DND-41 (cell line): ENCODE data around the gene JDP2.

Experiments
- ATAC-seq: fragments of 200-7000 bp; cut with Tn5 transposase; 3 replicates; pipeline ENCODE4 v1.9.1; 2021; ENCODE audit warnings: low read depth; ENCODE audit not compliant: insufficient read depth
- DNase-seq: peaks from one replicate; pipeline ENCODE4 v3.0.0-alpha.2; 2020
- H2AFZ ChIP-seq: 2 replicates; pipeline ENCODE4 v1.6.0; 2012; ENCODE audit warnings: low read depth, low read length
- H3K27ac ChIP-seq: 2 replicates; pipeline ENCODE4 v1.5.1; 2012; ENCODE audit warnings: low read length, inconsistent platforms
- H3K27me3 ChIP-seq: fragments of 200-600 bp; sonication (generic); 2 replicates; pipeline ENCODE4 v1.6.0; 2012; ENCODE audit warnings: low read length, mild to moderate bottlenecking, inconsistent platforms; ENCODE audit not compliant: insufficient read depth, poor library complexity
- H3K36me3 ChIP-seq: 2 replicates; pipeline ENCODE4 v1.5.1; 2012; ENCODE audit warnings: low read length, inconsistent platforms; ENCODE audit not compliant: insufficient read depth
- H3K4me1 ChIP-seq: 2 replicates; pipeline ENCODE4 v1.5.1; 2012; ENCODE audit warnings: mild to moderate bottlenecking, low read length; ENCODE audit not compliant: insufficient read depth
- H3K4me2 ChIP-seq: 2 replicates; pipeline ENCODE4 v1.6.0; 2012; ENCODE audit warnings: mild to moderate bottlenecking, moderate library complexity, low read length, inconsistent platforms; ENCODE audit not compliant: insufficient read depth
- H3K4me3 ChIP-seq, 2 experiments: fragments of 200-600 bp in 1 of 2; shearing (Covaris generic) in 1 of 2; 2 replicates each; pipeline ENCODE4 v1.5.1; 2012 to 2016; ENCODE audit warnings: inconsistent platforms in 2 of 2, low read length in 2 of 2, mild to moderate bottlenecking in 2 of 2, low read depth in 1 of 2, moderate library complexity in 1 of 2
- H3K79me2 ChIP-seq: 2 replicates; pipeline ENCODE4 v1.6.0; 2012; ENCODE audit warnings: low read length, inconsistent platforms; ENCODE audit not compliant: insufficient read depth
- H3K9ac ChIP-seq: 2 replicates; pipeline ENCODE4 v1.6.0; 2012; ENCODE audit warnings: low read depth, mild to moderate bottlenecking, inconsistent platforms, low read length, moderate library complexity
- H3K9me3 ChIP-seq: 2 replicates; pipeline ENCODE4 v1.5.1; 2012; ENCODE audit warnings: low read length, moderate library complexity, mild to moderate bottlenecking, inconsistent platforms; ENCODE audit not compliant: insufficient read depth, severe bottlenecking
- H4K20me1 ChIP-seq: 2 replicates; pipeline ENCODE4 v1.6.0; 2012; ENCODE audit warnings: low read length; ENCODE audit not compliant: insufficient read depth
- EZH2 ChIP-seq: IDR thresholded peaks from 3 replicates; pipeline ENCODE4 v1.6.1; 2012; ENCODE audit warnings: borderline replicate concordance, low read depth, mild to moderate bottlenecking, moderate library complexity, low read length, inconsistent platforms; ENCODE audit not compliant: severe bottlenecking
- TF ChIP-seq, protein P1 (sequence below): IDR thresholded peaks from 2 replicates; pipeline ENCODE4 v1.5.1; 2012; ENCODE audit warnings: borderline replicate concordance, low read length, moderate library complexity, mild to moderate bottlenecking; ENCODE audit not compliant: poor library complexity, severe bottlenecking; ENCODE audit errors: extremely low read depth

JDP2 gene

DNA sequence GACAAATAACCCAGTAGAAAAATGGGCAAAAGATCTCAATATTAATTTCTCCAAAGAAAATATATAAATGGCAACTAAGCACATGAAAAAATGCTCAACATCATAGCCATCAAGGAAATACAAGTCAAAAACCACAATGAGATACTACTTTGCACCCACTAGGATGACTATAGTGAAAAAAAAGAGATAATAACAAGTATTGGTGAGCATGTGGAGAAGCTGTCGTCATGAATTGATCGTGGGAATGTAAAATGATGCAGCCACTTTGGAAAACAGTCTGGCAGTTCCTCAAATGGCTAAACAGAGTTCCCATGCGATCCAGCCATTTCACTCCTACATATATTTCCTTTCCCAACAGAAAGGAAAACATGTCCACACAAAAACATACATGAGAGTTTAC, 18.1 kb downstream of the JDP2 start:
- no peak overlapping the region for H2AFZ ChIP-seq
- DNase-seq (no peak), ATAC-seq (no peak)
- TF ChIP-seq EZH2, result no peak
- TF ChIP-seq, protein P1, sequence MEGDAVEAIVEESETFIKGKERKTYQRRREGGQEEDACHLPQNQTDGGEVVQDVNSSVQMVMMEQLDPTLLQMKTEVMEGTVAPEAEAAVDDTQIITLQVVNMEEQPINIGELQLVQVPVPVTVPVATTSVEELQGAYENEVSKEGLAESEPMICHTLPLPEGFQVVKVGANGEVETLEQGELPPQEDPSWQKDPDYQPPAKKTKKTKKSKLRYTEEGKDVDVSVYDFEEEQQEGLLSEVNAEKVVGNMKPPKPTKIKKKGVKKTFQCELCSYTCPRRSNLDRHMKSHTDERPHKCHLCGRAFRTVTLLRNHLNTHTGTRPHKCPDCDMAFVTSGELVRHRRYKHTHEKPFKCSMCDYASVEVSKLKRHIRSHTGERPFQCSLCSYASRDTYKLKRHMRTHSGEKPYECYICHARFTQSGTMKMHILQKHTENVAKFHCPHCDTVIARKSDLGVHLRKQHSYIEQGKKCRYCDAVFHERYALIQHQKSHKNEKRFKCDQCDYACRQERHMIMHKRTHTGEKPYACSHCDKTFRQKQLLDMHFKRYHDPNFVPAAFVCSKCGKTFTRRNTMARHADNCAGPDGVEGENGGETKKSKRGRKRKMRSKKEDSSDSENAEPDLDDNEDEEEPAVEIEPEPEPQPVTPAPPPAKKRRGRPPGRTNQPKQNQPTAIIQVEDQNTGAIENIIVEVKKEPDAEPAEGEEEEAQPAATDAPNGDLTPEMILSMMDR, result no peak
- no peaks in the 10 kb centered on the region for H3K79me2 ChIP-seq
- no peaks in the 10 kb centered on the region for H3K36me3 ChIP-seq
- no peak overlapping the region for H3K4me2 ChIP-seq
- no peaks in the 10 kb centered on the region for H4K20me1 ChIP-seq
- H3K4me1 ChIP-seq, result no peaks in the 10 kb centered on the region
- no peak overlapping the region for H3K9ac ChIP-seq
- H3K27me3 ChIP-seq, result peaks cover 3% of the 10 kb centered on the region
- no peak overlapping the region for H3K4me3 ChIP-seq
- H3K27ac ChIP-seq, result no peak overlapping the region
- no peaks in the 10 kb centered on the region for H3K9me3 ChIP-seq

DNA sequence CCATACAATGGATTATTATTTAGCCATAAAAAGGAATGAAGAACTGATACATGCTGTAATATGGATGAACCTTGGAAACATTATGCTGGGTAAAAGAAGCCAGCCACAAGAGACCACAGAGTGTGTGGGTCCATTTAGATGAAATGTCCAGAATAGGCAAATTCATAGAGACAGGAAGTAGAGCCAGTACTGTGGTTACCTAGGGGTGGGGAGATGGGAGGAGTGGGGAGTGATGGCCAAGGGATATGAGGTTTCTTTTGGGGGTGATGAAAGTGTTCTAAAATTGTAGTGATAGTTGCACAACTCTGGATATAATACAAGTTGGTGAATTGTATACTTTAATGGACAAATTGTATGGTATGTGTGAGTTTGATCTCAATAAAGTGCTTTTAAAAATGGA, 18.6 kb downstream of the JDP2 start:
- Histone ChIP-seq H3K27ac (no peak overlapping the region), H3K4me1 (no peaks in the 10 kb centered on the region), H3K36me3 (no peaks in the 10 kb centered on the region), H2AFZ (no peak overlapping the region), H3K9me3 (no peaks in the 10 kb centered on the region), H3K27me3 (peaks cover 3% of the 10 kb centered on the region), H3K9ac (no peak overlapping the region), H4K20me1 (no peaks in the 10 kb centered on the region), H3K4me2 (no peak overlapping the region), H3K4me3 (no peak overlapping the region), H3K79me2 (no peaks in the 10 kb centered on the region)
- DNase-seq (no peak), ATAC-seq (no peak)
- TF ChIP-seq, protein P1, result no peak

DNA sequence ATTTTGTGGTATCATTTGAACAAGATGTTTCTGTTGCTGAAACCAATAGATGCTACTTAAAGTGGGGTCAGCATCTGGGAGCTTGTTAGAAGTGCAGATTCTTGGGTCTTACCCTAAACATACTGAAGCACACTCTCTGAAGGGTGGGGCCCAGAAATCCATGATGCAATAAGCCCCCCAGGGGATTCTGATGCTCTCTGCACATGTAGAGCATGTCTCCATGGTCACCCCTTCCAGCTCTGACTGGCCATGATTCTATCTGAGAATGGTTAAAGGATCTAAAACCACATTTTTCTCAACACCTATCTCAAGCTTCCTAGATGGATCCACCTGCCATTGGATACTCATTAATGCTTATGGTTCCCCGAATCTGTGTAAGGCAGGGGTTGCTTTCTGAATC, 20.4 kb downstream of the JDP2 start:
- Histone ChIP-seq H3K4me1 (no peaks in the 10 kb centered on the region), H3K27me3 (peaks cover 6% of the 10 kb centered on the region), H2AFZ (no peak overlapping the region), H3K79me2 (no peaks in the 10 kb centered on the region), H3K9me3 (no peaks in the 10 kb centered on the region), H3K36me3 (no peaks in the 10 kb centered on the region), H3K4me3 (no peak overlapping the region), H3K4me2 (no peak overlapping the region), H3K27ac (no peak overlapping the region), H4K20me1 (no peaks in the 10 kb centered on the region), H3K9ac (no peak overlapping the region)
- TF ChIP-seq, protein P1, result no peak
- TF ChIP-seq EZH2, result no peak
- ATAC-seq, result no peak
- no peak for DNase-seq

DNA sequence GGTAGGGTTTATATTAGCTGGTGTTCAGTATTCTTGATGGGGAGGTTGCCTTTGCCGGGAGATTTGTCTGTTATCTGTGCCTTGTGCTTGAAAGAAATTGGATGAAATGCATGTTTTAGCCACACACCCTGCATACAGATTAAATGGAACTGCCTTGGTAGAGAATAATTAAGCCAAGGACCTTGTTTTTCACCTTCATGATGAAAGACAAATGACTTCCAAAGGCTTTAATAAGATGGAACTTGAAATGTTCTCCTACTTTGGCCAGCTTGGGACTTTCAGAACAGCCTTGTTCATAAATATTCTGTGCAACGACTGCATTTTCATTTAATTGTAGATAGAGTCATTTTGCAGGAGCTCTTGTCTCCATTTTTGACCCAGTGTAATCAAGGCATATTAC, 21.2 kb downstream of the JDP2 start:
- DNase-seq, result no peak
- Histone ChIP-seq H3K4me1 (no peaks in the 10 kb centered on the region), H3K4me2 (no peak overlapping the region), H3K79me2 (no peaks in the 10 kb centered on the region), H3K4me3 (no peak overlapping the region), H4K20me1 (no peaks in the 10 kb centered on the region), H3K9ac (no peak overlapping the region), H3K36me3 (no peaks in the 10 kb centered on the region), H3K27ac (no peak overlapping the region), H3K9me3 (no peaks in the 10 kb centered on the region), H2AFZ (no peak overlapping the region), H3K27me3 (peaks cover 6% of the 10 kb centered on the region)
- TF ChIP-seq, protein P1, result no peak
- no peak for TF ChIP-seq EZH2
- ATAC-seq, result no peak
